HepG2 (cell line): ENCODE measurements around the gene CCDC7. TPM values are rescaled to one million over a fixed set of nuclear protein-coding genes. Genes with fewer than 3 reads are reported as not detected.
"Not testable (repeated sequence)": the region's sequence is repeated elsewhere in the genome, so short reads cannot be mapped to it uniquely, and the experiment has no call there.

Experiments
- ATAC-seq: fragments of 200-7000 bp; cut with Tn5 transposase; 3 replicates; pipeline ENCODE4 v1.9.1; 2020; ENCODE audit warnings: mild to moderate bottlenecking, moderate library complexity
- BruUV-seq: library from RNA; stranded (reverse); fragments of 400-500 nt; replicated peaks from 2 replicates; lab custom pipeline; 2021; lab: Mats Ljungman, UMichigan
- CTCF ChIA-PET: fragments of 300-600 bp; formaldehyde crosslinking; extraction: SDS; loops from one replicate; lab custom pipeline; 2021; ENCODE audit warnings: low total read pairs, inconsistent platforms, low intra/inter-chr PET ratio; lab: Yijun Ruan, JAX
- POLR2A ChIA-PET: fragments of 350-600 bp; sonication (Branson Sonifier 250); formaldehyde crosslinking; loops from one replicate; lab custom pipeline; 2020; ENCODE audit warnings: antibody characterized with exemption, inconsistent platforms; lab: Yijun Ruan, JAX
- DNase-seq: peaks from one replicate; pipeline ENCODE4 v3.0.0-alpha.2; 2015; ENCODE audit warnings: low spot score
- FAIRE-seq: peaks from 3 replicates; lab custom pipeline; 2011; peaks lifted over from hg19 to GRCh38; lab: Jason Lieb, UNC
- H2AFZ ChIP-seq: one replicate; pipeline ENCODE4 v1.6.1; 2011; ENCODE audit warnings: low read length, inconsistent platforms
- H3K27ac ChIP-seq: fragments of 300-600 bp; 3 replicates; pipeline ENCODE4 v1.8.0; 2011; ENCODE audit warnings: mixed run types, mild to moderate bottlenecking, mixed read lengths, low read length, inconsistent platforms; ENCODE audit not compliant: insufficient read depth; ENCODE audit errors: extremely low read length
- H3K27me3 ChIP-seq, 2 experiments: fragments of 200-600 bp in 1 of 2; 2 replicates in 1 of 2; 3 replicates in 1 of 2; pipeline versions ENCODE4 v1.6.0 to v1.8.0; 2011; ENCODE audit warnings: low read length in 2 of 2, mild to moderate bottlenecking in 2 of 2, moderate library complexity in 2 of 2, inconsistent platforms in 1 of 2; ENCODE audit not compliant: insufficient read depth in 2 of 2, control insufficient read depth in 1 of 2
- H3K36me3 ChIP-seq, 2 experiments: fragments of 200-600 bp in 1 of 2; replicated peaks in 1 of 2; 2 replicates in 1 of 2; 3 replicates in 1 of 2; pipeline versions ENCODE4 v1.5.1 to v1.8.0; 2011; ENCODE audit warnings: low read length in 2 of 2, inconsistent platforms in 1 of 2; ENCODE audit not compliant: insufficient read depth in 2 of 2, control insufficient read depth in 1 of 2
- H3K4me1 ChIP-seq: 2 replicates; pipeline ENCODE4 v1.5.1; 2012; ENCODE audit warnings: low read length, inconsistent platforms; ENCODE audit not compliant: insufficient read depth
- H3K4me2 ChIP-seq: 2 replicates; pipeline ENCODE4 v1.6.0; 2011; ENCODE audit warnings: low read depth, low read length, inconsistent platforms
- H3K4me3 ChIP-seq, 3 experiments: fragments of 200-600 bp in 1 of 3; sonication (generic), shearing (Covaris generic) in 1 of 3; replicated peaks in 1 of 3; 2 replicates each; pipeline ENCODE4 v1.5.1; 2011 to 2016; ENCODE audit warnings: low read length in 3 of 3, inconsistent platforms in 2 of 3, low read depth in 2 of 3, mild to moderate bottlenecking in 2 of 3, control low read depth in 1 of 3, mixed read lengths in 1 of 3; ENCODE audit not compliant: insufficient read depth in 1 of 3
- H3K79me2 ChIP-seq: one replicate; pipeline ENCODE4 v1.6.1; 2011; ENCODE audit warnings: low read length, inconsistent platforms; ENCODE audit not compliant: insufficient read depth
- H3K9ac ChIP-seq: 2 replicates; pipeline ENCODE4 v1.6.0; 2011; ENCODE audit warnings: mild to moderate bottlenecking, low read depth, low read length, inconsistent platforms; ENCODE audit not compliant: insufficient read depth
- H3K9me3 ChIP-seq: 2 replicates; pipeline ENCODE4 v1.5.1; 2012; ENCODE audit warnings: mild to moderate bottlenecking, low read length
- H4K20me1 ChIP-seq: 2 replicates; pipeline ENCODE4 v1.6.0; 2011; ENCODE audit warnings: inconsistent platforms, mild to moderate bottlenecking, low read length, moderate library complexity; ENCODE audit not compliant: insufficient read depth
- ATRX ChIP-seq: sonication (generic); formaldehyde crosslinking; IDR thresholded peaks from 2 replicates; pipeline ENCODE4 v1.4.0; 2020; ENCODE audit warnings: missing genetic modification reagents, borderline replicate concordance
- DNMT3B ChIP-seq: conservative IDR thresholded peaks from 2 replicates; pipeline ENCODE4 v1.6.1; 2016; ENCODE audit warnings: missing biosample characterization, control low read depth
- HHEX ChIP-seq: IDR thresholded peaks from 2 replicates; pipeline ENCODE4 v1.6.1; 2016; ENCODE audit warnings: control low read depth
- KAT2B ChIP-seq: fragments of 150-350 bp; IDR thresholded peaks from 2 replicates; pipeline ENCODE4 v1.6.1; 2014; ENCODE audit warnings: low read depth, low read length, borderline replicate concordance
- KLF11 ChIP-seq: IDR thresholded peaks from 2 replicates; pipeline ENCODE4 v1.6.1; 2016; ENCODE audit warnings: missing compliant biosample characterization
- ZFAT ChIP-seq: sonication (generic); formaldehyde crosslinking; conservative IDR thresholded peaks from 2 replicates; pipeline ENCODE4 v1.8.1; 2023; ENCODE audit warnings: missing genetic modification reagents, inconsistent platforms
- ZNF292 ChIP-seq: sonication (generic); formaldehyde crosslinking; IDR thresholded peaks from 2 replicates; pipeline ENCODE4 v1.8.1; 2022; ENCODE audit warnings: mild to moderate bottlenecking, low read depth, missing genetic modification reagents, borderline replicate concordance
- ZNF644 ChIP-seq: IDR thresholded peaks from 2 replicates; pipeline ENCODE4 v1.6.1; 2016; ENCODE audit warnings: low read depth
- ZNF850 ChIP-seq: sonication (generic); formaldehyde crosslinking; conservative IDR thresholded peaks from 2 replicates; pipeline ENCODE4 v1.9.0; 2021; ENCODE audit warnings: mild to moderate bottlenecking, missing genetic modification reagents
- ZNF878 ChIP-seq: sonication (generic); formaldehyde crosslinking; IDR thresholded peaks from 2 replicates; pipeline ENCODE4 v1.8.1; 2023; ENCODE audit warnings: mild to moderate bottlenecking, missing genetic modification reagents, moderate library complexity
- WGBS: methylation state at CpG from one replicate; pipeline ENCODE4 v1.1.6; 2017; ENCODE audit warnings: low lambda C conversion rate; 5-methylcytosine and 5-hydroxymethylcytosine counted together
- in situ Hi-C: cut with HindIII; loops from 2 replicates; pipeline ENCODE4 v1.10.0; 2017; ENCODE audit warnings: low pct_unique_long_range_greater_than_20kb; ENCODE audit not compliant: extremely low pct_ligation_motif_present
- intact Hi-C: fragments of 100-400 bp; cut with micrococcal nuclease; formaldehyde crosslinking; loops from one replicate; pipeline ENCODE4 v1.10.0; 2022; ENCODE audit not compliant: unreplicated experiment
- polyA plus RNA-seq, 8 experiments: library from polyadenylated mRNA; depleted of rRNA in 3 of 8; stranded (reverse) in 7 of 8; unstranded in 1 of 8; fragments of >200 nt; fragmentation: Illumina TruSeq in 4 of 8; extraction: Trizol in 4 of 8; gene quantifications; 2 replicates each; pipeline versions ENCODE4 v1.2.1 to v1.2.3, GENCODE V29; 2011 to 2016; ENCODE audit warnings: low read depth in 4 of 8, missing spikeins in 1 of 8, mixed read lengths in 1 of 8; ENCODE audit not compliant: insufficient read depth in 1 of 8
- total RNA-seq, 5 experiments: library from RNA; depleted of rRNA; stranded (reverse); fragments of >200 nt; fragmentation: Illumina TruSeq; extraction: Trizol; gene quantifications; 2 replicates each; pipeline ENCODE4 v1.2.3, GENCODE V29; 2016; ENCODE audit warnings: low read depth in 1 of 5

Gene CCDC7
- total and polyA plus RNA-seq, 2 of the 13 experiments (the other 11 are each of a cell fraction or from before 2014, with no cell fraction given), result 0.40 to 1.8 TPM

DNA sequence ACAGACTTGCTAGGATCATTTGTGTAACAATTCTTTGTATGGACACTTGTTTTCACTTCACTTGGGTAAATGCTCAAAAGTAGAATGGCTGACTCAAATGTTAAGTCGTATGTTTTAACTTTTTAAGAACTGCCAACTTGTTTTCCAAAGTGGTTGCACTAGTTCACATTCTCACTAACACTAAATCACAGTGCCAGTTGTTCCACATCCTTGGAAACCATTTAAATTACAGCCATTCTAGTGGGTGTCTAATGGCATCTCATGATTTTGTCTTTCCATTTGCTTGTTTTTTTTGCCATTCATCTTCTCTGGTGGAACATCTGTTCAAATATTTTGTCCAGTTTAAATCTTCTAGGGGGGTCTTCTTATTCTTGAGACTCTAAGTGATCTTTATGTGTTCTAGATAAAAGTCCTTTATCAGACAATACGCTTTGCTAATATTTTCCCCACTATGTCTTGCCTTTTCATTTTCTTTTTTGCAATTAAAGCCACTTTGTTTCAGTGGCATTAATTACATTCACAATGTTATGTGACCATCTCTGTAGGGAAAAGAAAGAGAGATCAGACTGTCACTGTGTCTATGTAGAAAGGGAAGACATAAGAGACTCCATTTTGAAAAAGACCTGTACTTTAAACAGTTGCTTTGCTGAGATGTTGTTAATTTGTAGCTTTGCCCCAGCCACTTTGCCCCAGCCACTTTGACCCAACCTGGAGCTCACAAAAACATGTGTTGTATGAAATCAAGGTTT is 448.1 kb downstream of the CCDC7 start:
- Histone ChIP-seq H3K36me3 (peaks cover 0 to 2% of the 10 kb centered on the region in 2 experiments; a peak in 2 of 5 replicates), H4K20me1 (no peaks in the 10 kb centered on the region), H3K27ac (no peak overlapping the region), H3K4me2 (no peak overlapping the region), H3K79me2 (no peaks in the 10 kb centered on the region), H3K27me3 (no peaks in the 10 kb centered on the region), H3K9me3 (no peaks in the 10 kb centered on the region), H3K4me1 (no peaks in the 10 kb centered on the region), H2AFZ (no peak overlapping the region), H3K9ac (no peak overlapping the region), H3K4me3 (no peak overlapping the region)
- FAIRE-seq (no peak), DNase-seq (no peak), ATAC-seq (no peak)
- intact Hi-C loops, result no loop called here
- in situ Hi-C loops, result no loop called here
- 97% methylated on average over 2 of the region's 2 CpGs for WGBS
- TF ChIP-seq ATRX (CRISPR knock-in tag), result no peak
- TF ChIP-seq ZNF878 (CRISPR knock-in tag), result no peak
- TF ChIP-seq KLF11 (CRISPR knock-in tag), result no peak
- TF ChIP-seq DNMT3B, result no peak
- no peak for TF ChIP-seq HHEX
- no peak for TF ChIP-seq ZNF644 (CRISPR knock-in tag)
- no peak for TF ChIP-seq KAT2B
- no peak for TF ChIP-seq ZNF850 (CRISPR knock-in tag)
- no peak for TF ChIP-seq ZNF292 (CRISPR knock-in tag)
- no peak for TF ChIP-seq ZFAT
- ChIA-PET CTCF (no interaction called here), POLR2A (no interaction called here)
- TSS peak; percentile 7 for BruUV-seq

- H3K36me3 ChIP-seq, ATAC-seq, H3K4me2 ChIP-seq, H3K4me3 ChIP-seq, H3K4me1 ChIP-seq, BruUV-seq, FAIRE-seq, CTCF ChIA-PET, in situ Hi-C loops, H4K20me1 ChIP-seq, H3K9ac ChIP-seq, H3K9me3 ChIP-seq, DNase-seq, H3K79me2 ChIP-seq, H3K27ac ChIP-seq, POLR2A ChIA-PET, H3K27me3 ChIP-seq, intact Hi-C loops, H2AFZ ChIP-seq: not testable (repeated sequence)
- 95% methylated on average over 7 of the region's 7 CpGs for WGBS
Measured at GRCh38 chr10:32895200-32895968, 449.4 kb downstream of the CCDC7 start.
